ENCODE measurements around the gene WDTC1. TPM values are rescaled to one million over a fixed set of nuclear protein-coding genes. Genes with fewer than 3 reads are reported as not detected.

The WDTC1 gene
- total and polyA plus RNA-seq, 9 donors = 20.2 to 43.9 (median 29.2) TPM

GRCh38 chr1:27227765-27228164 lies 6.7 kb upstream of the WDTC1 start:
- WGBS, 3 donors = 83 to 86% (median 84%) methylated on average over 3 of the region's 3 CpGs
- intact Hi-C loops (cut with DNase I) = no loop called here
- no peak overlapping the region for H3K27ac ChIP-seq

GRCh38 chr1:27233667-27234048 lies 774 bp upstream of the WDTC1 start:
- intact Hi-C loops (cut with DNase I) = no loop called here
- no peaks in the 10 kb centered on the region for H3K36me3 ChIP-seq
- peak overlapping the region; percentile 43 for H3K4me3 ChIP-seq
- H3K27me3 ChIP-seq = no peaks in the 10 kb centered on the region
- no peaks in the 10 kb centered on the region for H3K9me3 ChIP-seq
- TF ChIP-seq EP300 (IDR thresholded peaks at IDR 0.05) (no peak), POLR2A (IDR thresholded peaks at IDR 0.05) (no peak), CTCF (IDR thresholded peaks at IDR 0.05) (no peak)
- H3K27ac ChIP-seq = no peak overlapping the region
- WGBS, 3 donors = 60 to 68% (median 65%) methylated on average over 9 of the region's 9 CpGs
- peak in 2 of 5 donors; percentile 20 to 21 for DNase-seq
- H3K4me1 ChIP-seq (ENCODE audit: insufficient read depth) = peaks cover 8% of the 10 kb centered on the region

More at GRCh38 chr1:27227765-27228164, 6.7 kb upstream of the WDTC1 start:
- Histone ChIP-seq H3K4me3 (no peak overlapping the region), H3K4me1 (ENCODE audit: insufficient read depth) (no peaks in the 10 kb centered on the region), H3K9me3 (no peaks in the 10 kb centered on the region), H3K36me3 (no peaks in the 10 kb centered on the region), H3K27me3 (no peaks in the 10 kb centered on the region)
- DNase-seq = no peak
- no peak for TF ChIP-seq POLR2A (IDR thresholded peaks at IDR 0.05)
- no peak for TF ChIP-seq EP300 (IDR thresholded peaks at IDR 0.05)
- TF ChIP-seq CTCF (IDR thresholded peaks at IDR 0.05) = no peak

GRCh38 chr1:27235827-27236226 lies 1.4 kb downstream of the WDTC1 start:
- WGBS, 3 donors = 39 to 41% (median 40%) methylated on average over 7 of the region's 7 CpGs
- H3K4me3 ChIP-seq = peak overlapping the region; percentile 99
- no peak for TF ChIP-seq POLR2A (IDR thresholded peaks at IDR 0.05)
- no peak for TF ChIP-seq EP300 (IDR thresholded peaks at IDR 0.05)
- TF ChIP-seq CTCF (IDR thresholded peaks at IDR 0.05) = no peak
- no peaks in the 10 kb centered on the region for H3K36me3 ChIP-seq
- H3K27ac ChIP-seq = no peak overlapping the region
- no peaks in the 10 kb centered on the region for H3K27me3 ChIP-seq
- H3K9me3 ChIP-seq = no peaks in the 10 kb centered on the region
- peaks cover 8% of the 10 kb centered on the region for H3K4me1 ChIP-seq (ENCODE audit: insufficient read depth)
- intact Hi-C loops (cut with DNase I) = no loop called here
- DNase-seq = no peak

GRCh38 chr1:27237112-27237511 lies 2.7 kb downstream of the WDTC1 start:
- Histone ChIP-seq H3K4me1 (ENCODE audit: insufficient read depth) (peaks cover 12% of the 10 kb centered on the region), H3K4me3 (no peak overlapping the region), H3K36me3 (no peaks in the 10 kb centered on the region), H3K27ac (no peak overlapping the region), H3K27me3 (no peaks in the 10 kb centered on the region), H3K9me3 (no peaks in the 10 kb centered on the region)
- no peak for DNase-seq
- intact Hi-C loops (cut with DNase I) = no loop called here
- 64 to 75% (median 68%) methylated on average over 4 of the region's 4 CpGs for WGBS, 3 donors
- TF ChIP-seq EP300 (IDR thresholded peaks at IDR 0.05) (no peak), POLR2A (IDR thresholded peaks at IDR 0.05) (no peak), CTCF (IDR thresholded peaks at IDR 0.05) (no peak)

GRCh38 chr1:27238032-27238431 lies 3.6 kb downstream of the WDTC1 start:
- TF ChIP-seq EP300 (IDR thresholded peaks at IDR 0.05) = no peak
- TF ChIP-seq POLR2A (IDR thresholded peaks at IDR 0.05) = no peak
- TF ChIP-seq CTCF (IDR thresholded peaks at IDR 0.05) = no peak
- no peak for DNase-seq
- no peaks in the 10 kb centered on the region for H3K36me3 ChIP-seq
- H3K27ac ChIP-seq = no peak overlapping the region
- intact Hi-C loops (cut with DNase I) = no loop called here
- H3K4me3 ChIP-seq = no peak overlapping the region
- H3K9me3 ChIP-seq = no peaks in the 10 kb centered on the region
- H3K27me3 ChIP-seq = no peaks in the 10 kb centered on the region
- H3K4me1 ChIP-seq (ENCODE audit: insufficient read depth) = peaks cover 12% of the 10 kb centered on the region

Data from ovary (tissue), 9 donors.